Stimulated activated CD4-positive, alpha-beta T cell treated with anti-CD3 and anti-CD28 coated beads, TNF-alpha, amount 100 ng/mL, for 48 hours (primary cell): ENCODE results near the gene CHST2.

ENCODE experiments used
- DNase-seq, 3 donors: peaks; one replicate each; pipeline ENCODE4 v3.0.0-alpha.2; 2020; ENCODE audit warnings: low read depth in 3 of 3

Gene CHST2

GRCh38 chr3:143099210-143099609 is 20.4 kb upstream of the CHST2 start:
- no peak for DNase-seq

DNA sequence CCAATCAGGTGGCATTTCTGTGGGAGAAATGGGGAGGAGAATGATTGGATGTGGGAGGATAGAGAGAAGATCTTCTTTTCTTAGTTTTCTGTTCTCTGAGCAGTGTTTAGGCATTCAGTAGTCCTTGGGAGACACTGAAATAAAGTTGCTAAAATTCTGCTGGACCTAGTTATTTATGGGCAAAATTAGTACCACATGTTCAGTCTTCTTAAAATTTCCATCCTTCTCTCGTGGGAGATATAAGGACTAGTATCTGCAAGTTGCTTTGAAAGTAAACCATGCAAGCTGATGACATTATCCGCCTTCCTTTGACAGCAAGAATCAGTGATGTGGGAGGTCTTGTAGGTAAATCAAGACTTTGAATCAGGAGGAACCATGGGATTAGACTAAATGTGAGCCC is 19.9 kb upstream of the CHST2 start:
- no peak for DNase-seq

DNA sequence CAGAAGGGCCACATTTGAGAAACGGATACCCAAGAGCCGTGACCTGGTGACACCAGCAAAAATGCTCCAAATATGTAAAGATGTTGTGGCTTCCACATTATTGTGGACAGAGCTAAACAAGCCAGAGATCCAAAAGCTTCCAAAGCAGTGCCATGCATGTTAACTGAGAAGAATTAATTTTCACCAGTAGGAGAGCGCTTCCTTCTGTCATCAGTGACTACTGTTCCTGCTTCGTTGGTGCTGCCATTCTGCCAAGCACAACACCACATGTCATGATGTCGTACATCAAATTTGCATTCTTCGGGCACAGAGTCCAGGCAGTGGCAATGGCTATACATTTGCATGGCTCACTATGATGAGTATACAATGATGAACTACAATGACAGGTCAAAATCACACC is 19.1 kb upstream of the CHST2 start:
- no peak for DNase-seq

GRCh38 chr3:143101792-143102381 is 17.7 kb upstream of the CHST2 start:
- no peak for DNase-seq

DNA sequence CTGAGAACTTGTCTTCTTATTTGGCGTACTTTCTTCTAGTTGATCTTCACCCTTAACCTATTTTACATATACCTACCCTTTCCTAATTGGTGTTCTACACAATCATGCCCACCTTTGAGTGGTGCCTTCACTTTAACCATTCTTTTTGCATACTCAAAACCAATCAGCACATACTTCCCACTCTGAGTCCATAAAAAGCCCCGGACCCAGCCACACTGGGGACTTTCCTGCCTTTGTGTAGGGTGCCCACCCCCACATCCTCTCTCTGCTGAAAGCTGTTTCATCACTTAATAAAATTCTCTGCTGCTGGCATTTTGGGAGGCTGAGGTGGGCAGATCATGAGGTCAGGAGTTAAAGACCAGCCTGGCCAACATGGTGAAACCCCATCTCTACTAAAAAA is 15.9 kb upstream of the CHST2 start:
- no peak for DNase-seq

GRCh38 chr3:143105170-143105569 is 14.4 kb upstream of the CHST2 start:
- no peak for DNase-seq

GRCh38 chr3:143109861-143110260 is 9.7 kb upstream of the CHST2 start:
- DNase-seq = no peak

GRCh38 chr3:143110371-143110770 is 9.2 kb upstream of the CHST2 start:
- no peak for DNase-seq

DNA sequence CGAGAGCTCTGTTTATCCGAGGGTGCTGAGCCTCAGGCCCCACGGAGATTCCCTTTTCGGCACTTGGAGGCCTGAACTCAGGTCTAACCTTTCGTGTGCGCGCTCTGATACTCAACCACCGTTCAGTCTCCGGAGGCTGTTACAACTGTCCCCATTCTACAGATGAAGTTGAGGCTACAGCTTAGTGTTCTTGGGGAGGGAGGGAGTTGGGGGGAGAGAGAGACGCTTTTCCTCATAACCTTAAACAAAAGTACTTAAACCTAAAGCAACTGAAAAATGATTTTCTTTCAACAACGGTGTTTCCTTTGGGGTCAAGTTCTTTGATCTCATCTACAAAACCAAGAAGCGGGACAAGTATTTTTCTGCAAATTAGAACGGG is 952 bp upstream of the CHST2 start:
- no peak for DNase-seq

DNA sequence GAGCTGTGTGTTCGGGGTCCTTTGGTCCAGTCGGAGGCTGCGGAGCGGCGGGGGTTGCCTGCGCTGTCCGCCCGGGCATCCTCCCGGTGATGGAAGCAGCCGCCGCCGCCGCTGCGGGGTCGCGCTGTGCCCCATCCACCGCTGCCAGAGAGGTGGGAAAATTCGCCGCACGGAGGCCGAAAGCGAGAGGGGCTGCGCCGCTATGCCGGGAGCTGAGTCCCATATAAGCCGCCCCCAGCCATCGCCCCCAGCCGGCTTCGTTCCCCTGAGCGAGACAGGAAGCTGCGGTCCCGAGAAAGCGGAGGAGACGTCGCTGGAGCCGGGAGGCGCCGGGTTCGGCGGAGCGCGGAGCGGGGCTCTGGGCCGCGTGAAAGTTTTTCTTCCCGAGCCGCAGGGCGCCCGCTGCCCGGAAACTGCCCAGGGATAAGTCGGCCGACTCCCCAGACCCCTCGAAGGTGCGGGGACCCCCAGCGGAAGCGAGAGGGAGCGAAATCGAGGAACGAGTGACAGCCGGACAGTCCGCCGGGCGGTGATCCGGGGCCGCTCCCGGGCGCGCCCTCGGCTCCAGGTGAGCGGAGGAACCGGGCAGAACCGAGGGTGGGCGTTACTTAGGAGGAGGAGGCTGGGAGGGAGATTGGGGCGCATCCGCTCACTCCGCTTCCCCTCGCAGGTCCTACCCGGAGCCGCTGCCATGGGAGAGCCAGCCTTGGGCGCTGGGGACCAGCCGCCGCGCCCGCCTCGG is 574 bp downstream of the CHST2 start:
- DNase-seq = peak in 1 of 3 donors; percentile 19

DNA sequence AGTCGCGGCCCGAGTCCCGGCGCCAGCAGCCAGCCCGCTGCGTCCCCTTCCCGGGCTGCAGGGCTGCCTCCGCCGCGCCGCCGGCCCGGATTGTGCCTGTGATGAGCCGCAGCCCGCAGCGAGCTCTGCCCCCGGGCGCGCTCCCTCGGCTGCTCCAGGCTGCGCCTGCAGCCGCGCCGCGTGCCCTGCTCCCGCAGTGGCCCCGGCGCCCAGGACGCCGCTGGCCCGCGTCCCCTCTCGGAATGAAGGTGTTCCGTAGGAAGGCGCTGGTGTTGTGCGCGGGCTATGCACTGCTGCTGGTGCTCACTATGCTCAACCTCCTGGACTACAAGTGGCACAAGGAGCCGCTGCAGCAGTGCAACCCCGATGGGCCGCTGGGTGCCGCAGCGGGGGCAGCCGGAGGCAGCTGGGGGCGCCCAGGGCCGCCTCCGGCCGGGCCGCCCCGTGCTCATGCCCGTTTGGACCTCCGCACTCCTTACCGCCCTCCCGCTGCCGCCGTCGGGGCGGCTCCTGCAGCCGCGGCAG is 1.2 kb downstream of the CHST2 start:
- DNase-seq = peak in 2 of 3 donors; percentile 21 to 27

- DNase-seq = peak; percentile 43 to 66 (median 62)
Observed at GRCh38 chr3:143121241-143122088, 1.9 kb downstream of the CHST2 start.

- no peak for DNase-seq
Observed at GRCh38 chr3:143122089-143122430, 2.5 kb downstream of the CHST2 start.

GRCh38 chr3:143122608-143123352 is 3.2 kb downstream of the CHST2 start:
- no peak for DNase-seq

DNA sequence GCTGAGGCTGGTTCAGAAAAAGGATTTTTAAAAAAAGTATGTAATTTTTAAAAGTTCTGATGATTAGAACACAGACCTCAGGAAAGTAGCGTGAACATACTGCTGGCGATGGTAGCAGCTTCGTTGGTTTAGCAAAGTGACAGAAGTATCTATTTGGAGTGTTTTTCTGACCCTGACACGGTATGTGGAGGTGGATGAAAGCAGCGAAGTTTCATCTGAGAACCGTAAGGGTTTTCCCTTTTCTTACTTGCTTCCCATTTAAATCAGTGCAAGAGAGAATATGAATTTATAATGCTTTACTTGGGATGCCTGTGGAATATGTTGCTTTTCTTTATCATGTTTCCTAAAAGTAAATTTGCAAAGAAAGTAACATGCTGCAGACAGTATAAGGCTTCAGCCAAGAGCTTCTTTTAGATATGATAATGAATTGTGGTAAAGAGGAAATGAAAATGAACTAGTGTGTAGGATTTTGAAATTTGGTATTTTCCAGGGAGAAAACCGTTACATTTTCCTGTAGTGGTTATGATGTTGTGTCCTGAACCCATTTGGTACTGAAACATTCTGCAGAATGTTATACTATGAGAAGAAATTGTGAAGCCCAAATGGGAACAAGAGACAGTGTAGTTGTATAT is 3.9 kb downstream of the CHST2 start:
- DNase-seq = no peak

GRCh38 chr3:143124601-143125520 is 5.3 kb downstream of the CHST2 start:
- DNase-seq = no peak

DNA sequence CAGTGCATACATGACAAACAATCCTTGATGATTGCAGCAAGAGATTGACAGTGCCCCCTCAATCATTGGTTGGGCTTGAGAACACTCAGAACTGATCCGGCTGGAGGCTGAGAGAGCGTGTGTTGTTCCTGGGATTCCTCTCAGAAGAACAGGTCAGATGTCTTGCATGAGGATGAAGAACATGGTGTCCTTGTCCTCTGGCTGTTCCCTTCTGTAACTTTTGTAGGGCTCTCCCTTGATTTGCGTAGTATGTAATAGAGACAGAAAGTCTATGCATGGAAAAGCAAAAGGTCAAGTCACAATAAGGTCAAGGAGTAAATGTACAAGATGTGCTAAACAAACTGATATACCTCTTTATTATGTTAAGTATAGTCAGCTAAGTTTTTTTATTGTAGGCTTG is 8.2 kb downstream of the CHST2 start:
- DNase-seq = no peak

DNA sequence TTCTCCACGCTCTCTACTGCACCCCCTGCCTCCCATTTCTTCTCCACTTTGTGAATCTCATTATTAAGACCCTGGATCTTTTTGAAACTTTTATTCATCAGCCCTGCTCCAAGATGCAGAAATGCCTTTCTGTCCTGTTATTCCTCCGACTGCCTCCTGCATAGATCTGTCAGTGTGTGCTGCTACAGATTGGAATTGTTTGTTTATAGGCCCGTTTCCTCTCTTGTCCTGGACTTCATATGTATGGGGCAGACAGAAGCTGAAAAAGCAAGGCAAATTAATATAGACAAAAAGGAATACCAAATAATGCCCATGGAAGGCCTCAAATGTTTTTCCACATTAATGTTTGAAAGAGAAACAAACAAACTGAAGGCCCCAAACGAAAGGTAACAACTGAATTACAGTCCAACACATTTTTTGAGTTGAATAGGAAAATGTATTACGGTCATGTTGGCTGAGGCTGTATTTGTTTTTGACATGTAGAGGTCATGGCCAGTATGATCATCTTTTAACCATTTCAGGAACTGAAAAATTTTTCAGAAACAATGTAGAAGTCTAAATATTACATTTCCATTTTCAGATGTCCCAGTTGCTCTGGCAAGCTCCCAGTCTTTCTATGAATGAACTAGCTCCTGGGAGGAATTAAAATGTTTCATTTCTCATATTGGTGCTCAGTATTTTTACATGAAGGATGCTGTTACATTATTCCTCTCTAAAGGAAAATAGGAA is 8.8 kb downstream of the CHST2 start:
- DNase-seq = no peak

- DNase-seq = no peak
Observed at GRCh38 chr3:143132246-143132980, 12.8 kb downstream of the CHST2 start.
